ENCODE results near the gene ARHGAP12.

DNA sequence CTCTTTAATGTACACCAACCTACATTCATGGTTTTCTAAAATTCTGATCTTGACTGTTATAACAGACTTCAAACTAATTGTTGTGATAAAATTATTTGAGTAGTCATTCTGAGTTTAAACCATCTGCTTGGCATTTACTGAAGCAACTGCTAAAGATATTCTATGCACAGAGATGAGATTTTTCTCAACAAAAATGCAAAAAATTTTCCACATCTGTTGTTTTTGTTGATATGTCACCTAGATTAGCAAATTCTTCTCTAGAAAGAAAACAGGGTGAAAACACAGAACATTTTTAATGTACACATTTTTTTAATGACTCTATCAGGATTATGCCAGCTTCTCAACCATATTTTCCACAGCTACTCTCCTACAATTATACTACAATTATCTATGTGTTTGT is 42.7 kb downstream of the ARHGAP12 start:
- TF ChIP-seq GATA3 (IDR thresholded peaks at IDR 0.05; ENCODE audit: low read depth, low read length): no peak
- no peak for TF ChIP-seq GATA2 (IDR thresholded peaks at IDR 0.05; ENCODE audit: low read depth, low read length)
